Lower lobe of right lung (tissue), 2 donors: ENCODE data around the gene ADAMTS20. TPM values are rescaled to one million over a fixed set of nuclear protein-coding genes. Genes with fewer than 3 reads are reported as not detected.

ENCODE experiments used
- ATAC-seq, 2 donors: fragments of 200-7000 bp; cut with Tn5 transposase; one replicate each; pipeline ENCODE4 v1.9.1; 2020 to 2022; ENCODE audit warnings: mild to moderate bottlenecking in 2 of 2, moderate library complexity in 2 of 2
- DNase-seq: peaks from one replicate; pipeline ENCODE4 v3.0.0-alpha.2; 2020
- H3K27ac ChIP-seq: fragments of 200-600 bp; one replicate; pipeline ENCODE4 v1.8.0; 2022
- H3K27me3 ChIP-seq: fragments of 200-600 bp; one replicate; pipeline ENCODE4 v1.8.0; 2022; ENCODE audit warnings: low read depth
- H3K36me3 ChIP-seq: fragments of 200-600 bp; one replicate; pipeline ENCODE4 v1.8.0; 2022; ENCODE audit warnings: mild to moderate bottlenecking
- H3K4me1 ChIP-seq: fragments of 200-600 bp; one replicate; pipeline ENCODE4 v1.8.0; 2022
- H3K4me3 ChIP-seq: fragments of 200-600 bp; one replicate; pipeline ENCODE4 v1.8.0; 2022; ENCODE audit warnings: mild to moderate bottlenecking
- H3K9me3 ChIP-seq: fragments of 200-600 bp; one replicate; pipeline ENCODE4 v1.8.0; 2022
- intact Hi-C: fragments of 100-400 bp; cut with DNase I; formaldehyde crosslinking; loops from one replicate; pipeline ENCODE4 v1.11.0; 2022
- total RNA-seq: library from RNA; stranded (reverse); fragmentation: NEBNext Ultra II Directional; extraction: Animal tissue kit (Norgen Biotek cat#: 25700); gene quantifications from one replicate; pipeline ENCODE4 v1.2.1, GENCODE V29; 2021
- TF ChIP-seq, protein P1 (sequence below): fragments of 200-600 bp; IDR thresholded peaks from one replicate; pipeline ENCODE4 v1.8.0; 2022; ENCODE audit warnings: antibody characterized with exemption, mild to moderate bottlenecking
- donor health status: DM: no; HTN: yes; CAD: no; lungs with severe emphysema.

ADAMTS20 gene
- total RNA-seq, 1 donor from 2014 or later, result not detected

DNA sequence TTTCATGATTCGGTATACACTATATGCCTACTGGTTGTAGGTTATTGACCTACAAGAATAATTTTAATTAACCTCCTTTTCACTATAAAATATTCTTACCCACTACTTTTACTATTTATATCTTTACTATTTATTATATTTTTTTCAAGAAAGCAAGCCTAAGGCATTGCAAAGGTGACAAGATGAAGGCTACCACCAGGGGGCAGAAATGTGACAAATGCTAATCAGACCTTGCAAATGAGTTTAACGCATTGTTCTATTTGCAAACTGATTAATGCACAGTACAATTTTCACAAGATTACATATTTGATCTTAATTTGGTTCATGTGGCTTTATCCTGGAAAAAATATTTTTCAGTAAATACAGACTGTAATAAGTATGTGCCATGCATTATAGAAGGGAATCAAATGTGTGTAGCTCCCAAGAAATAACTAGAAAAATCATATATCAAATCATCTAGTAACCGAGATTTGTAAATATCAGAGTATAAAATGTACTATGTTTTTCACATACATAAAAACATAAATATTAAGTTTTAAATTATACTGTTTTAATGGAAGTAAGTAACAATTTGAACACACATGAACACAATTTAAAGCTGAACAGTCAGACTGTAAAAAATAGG lies 107.0 kb downstream of the ADAMTS20 start:
- TF ChIP-seq, protein P1, sequence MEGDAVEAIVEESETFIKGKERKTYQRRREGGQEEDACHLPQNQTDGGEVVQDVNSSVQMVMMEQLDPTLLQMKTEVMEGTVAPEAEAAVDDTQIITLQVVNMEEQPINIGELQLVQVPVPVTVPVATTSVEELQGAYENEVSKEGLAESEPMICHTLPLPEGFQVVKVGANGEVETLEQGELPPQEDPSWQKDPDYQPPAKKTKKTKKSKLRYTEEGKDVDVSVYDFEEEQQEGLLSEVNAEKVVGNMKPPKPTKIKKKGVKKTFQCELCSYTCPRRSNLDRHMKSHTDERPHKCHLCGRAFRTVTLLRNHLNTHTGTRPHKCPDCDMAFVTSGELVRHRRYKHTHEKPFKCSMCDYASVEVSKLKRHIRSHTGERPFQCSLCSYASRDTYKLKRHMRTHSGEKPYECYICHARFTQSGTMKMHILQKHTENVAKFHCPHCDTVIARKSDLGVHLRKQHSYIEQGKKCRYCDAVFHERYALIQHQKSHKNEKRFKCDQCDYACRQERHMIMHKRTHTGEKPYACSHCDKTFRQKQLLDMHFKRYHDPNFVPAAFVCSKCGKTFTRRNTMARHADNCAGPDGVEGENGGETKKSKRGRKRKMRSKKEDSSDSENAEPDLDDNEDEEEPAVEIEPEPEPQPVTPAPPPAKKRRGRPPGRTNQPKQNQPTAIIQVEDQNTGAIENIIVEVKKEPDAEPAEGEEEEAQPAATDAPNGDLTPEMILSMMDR, result peak; percentile 64
- Histone ChIP-seq H3K4me1 (no peaks in the 10 kb centered on the region), H3K9me3 (no peaks in the 10 kb centered on the region), H3K27me3 (no peaks in the 10 kb centered on the region), H3K4me3 (no peak overlapping the region), H3K36me3 (no peaks in the 10 kb centered on the region), H3K27ac (no peak overlapping the region)
- intact Hi-C loops, result no loop called here
- DNase-seq (no peak), ATAC-seq (peak in 1 of 2 donors; percentile 39)

GRCh38 chr12:43436597-43436996 lies 115.4 kb downstream of the ADAMTS20 start:
- Histone ChIP-seq H3K4me1 (no peaks in the 10 kb centered on the region), H3K27me3 (no peaks in the 10 kb centered on the region), H3K27ac (no peak overlapping the region), H3K36me3 (no peaks in the 10 kb centered on the region), H3K9me3 (no peaks in the 10 kb centered on the region), H3K4me3 (no peak overlapping the region)
- ATAC-seq (no peak), DNase-seq (no peak)
- intact Hi-C loops, result no loop called here
- TF ChIP-seq, protein P1, result no peak

GRCh38 chr12:43434614-43435013 lies 117.4 kb downstream of the ADAMTS20 start:
- H3K27ac ChIP-seq, result no peak overlapping the region

DNA sequence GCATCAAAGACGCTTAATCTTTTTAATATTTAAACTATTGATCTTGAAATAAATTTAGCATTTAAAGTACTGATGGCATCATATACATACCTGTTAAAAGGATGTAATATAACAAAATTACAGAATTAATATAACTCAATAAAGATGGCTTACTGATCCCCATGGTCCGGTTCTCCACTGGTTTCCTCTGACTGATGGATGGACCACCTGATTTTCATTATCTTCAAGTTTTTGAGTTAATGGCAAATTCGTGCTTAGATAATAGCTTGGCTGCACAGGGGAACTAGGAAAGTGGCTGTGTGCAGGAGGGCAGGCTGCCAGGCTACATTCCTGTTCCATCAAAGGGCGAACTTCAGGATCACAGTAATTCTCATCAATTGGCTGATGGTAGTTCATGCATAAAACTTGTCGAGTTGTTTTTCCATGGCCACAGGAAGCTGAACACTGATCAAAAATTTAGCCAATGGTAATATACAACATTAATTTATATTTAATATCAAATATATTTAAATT lies 123.9 kb downstream of the ADAMTS20 start:
- intact Hi-C loops, result no loop called here
- TF ChIP-seq, protein P1, result no peak
- Histone ChIP-seq H3K27me3 (no peaks in the 10 kb centered on the region), H3K9me3 (no peaks in the 10 kb centered on the region), H3K4me3 (no peak overlapping the region), H3K27ac (no peak overlapping the region), H3K4me1 (no peaks in the 10 kb centered on the region), H3K36me3 (no peaks in the 10 kb centered on the region)
- ATAC-seq (no peak), DNase-seq (no peak)

More at GRCh38 chr12:43434614-43435013, 117.4 kb downstream of the ADAMTS20 start:
- no peaks in the 10 kb centered on the region for H3K36me3 ChIP-seq
- DNase-seq (no peak), ATAC-seq (no peak)
- H3K4me1 ChIP-seq, result no peaks in the 10 kb centered on the region
- TF ChIP-seq, protein P1, result no peak
- intact Hi-C loops, result no loop called here
- no peaks in the 10 kb centered on the region for H3K27me3 ChIP-seq
- H3K4me3 ChIP-seq, result no peak overlapping the region
- H3K9me3 ChIP-seq, result no peaks in the 10 kb centered on the region

- no peaks in the 10 kb centered on the region for H3K36me3 ChIP-seq
- no peak overlapping the region for H3K27ac ChIP-seq
- no peaks in the 10 kb centered on the region for H3K9me3 ChIP-seq
- TF ChIP-seq, protein P1, result no peak
- ATAC-seq (no peak), DNase-seq (no peak)
- no peaks in the 10 kb centered on the region for H3K4me1 ChIP-seq
- H3K27me3 ChIP-seq, result no peaks in the 10 kb centered on the region
- intact Hi-C loops, result no loop called here
- H3K4me3 ChIP-seq, result no peak overlapping the region
Observed at GRCh38 chr12:43425361-43425760, 126.6 kb downstream of the ADAMTS20 start.
